Gastrocnemius medialis (tissue), 4 donors: ENCODE measurements around the gene EIF2S3.

Source experiments
- POLR2A ChIP-seq, 2 donors: fragments of 450-650 bp; IDR thresholded peaks; one replicate each; pipeline ENCODE4 v1.6.1; 2017; ENCODE audit warnings: antibody characterized with exemption in 2 of 2, mild to moderate bottlenecking in 2 of 2, moderate library complexity in 2 of 2
- TF ChIP-seq, protein P1 (sequence below), 5 experiments: fragments of 450-650 bp in 3 of 5; fragments of 200-600 bp in 2 of 5; sonication (generic) in 2 of 5; IDR thresholded peaks in 4 of 5; conservative IDR thresholded peaks in 1 of 5; 1 replicate in 4 of 5; 2 replicates in 1 of 5; pipeline ENCODE4 v1.5.1; 2016 to 2019; ENCODE audit warnings: antibody characterized with exemption in 5 of 5, mild to moderate bottlenecking in 3 of 5, moderate library complexity in 3 of 5

DNA sequence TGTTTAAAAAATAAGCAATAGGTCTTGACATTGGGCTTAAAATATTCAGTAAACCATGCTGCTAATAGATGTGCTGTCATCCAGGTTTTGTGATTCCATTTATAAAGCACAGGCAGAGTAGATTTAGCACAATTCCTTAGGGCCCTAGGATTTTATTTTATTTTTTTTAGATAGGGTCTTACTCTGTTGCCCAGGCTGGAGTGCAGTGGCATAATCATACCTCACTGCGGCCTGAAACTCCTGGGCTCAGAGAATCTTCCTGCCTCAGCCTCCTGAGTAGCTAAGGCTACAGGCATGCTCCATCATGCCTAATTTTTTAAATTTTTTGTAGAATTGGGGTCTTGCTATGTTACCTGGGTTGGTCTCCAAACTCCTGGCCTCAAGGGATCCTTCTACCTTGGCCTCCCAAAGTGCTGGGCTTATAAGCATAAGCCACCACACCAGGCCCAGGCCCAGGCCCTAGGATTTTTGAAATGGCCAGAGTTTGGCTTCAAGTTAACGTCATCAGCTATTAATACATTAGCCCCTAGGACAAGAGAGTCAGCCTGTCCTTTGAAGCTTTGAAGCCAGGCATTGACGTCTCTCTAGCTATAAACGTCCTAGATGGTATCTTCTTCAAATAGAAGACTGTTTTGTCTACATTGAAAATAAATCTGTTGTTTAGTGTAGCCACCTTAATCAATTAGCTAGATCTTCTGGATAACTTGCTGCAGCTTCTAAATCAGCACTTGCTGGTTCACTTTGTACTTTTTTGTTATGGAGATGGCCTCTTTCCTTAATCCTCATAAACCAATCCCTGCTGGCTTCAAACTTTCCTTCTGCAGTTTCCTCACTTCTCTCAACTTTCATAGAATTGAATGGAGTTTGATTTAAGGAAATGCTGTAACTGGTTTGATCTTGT lies 35.8 kb downstream of the EIF2S3 start:
- TF ChIP-seq, protein P1, sequence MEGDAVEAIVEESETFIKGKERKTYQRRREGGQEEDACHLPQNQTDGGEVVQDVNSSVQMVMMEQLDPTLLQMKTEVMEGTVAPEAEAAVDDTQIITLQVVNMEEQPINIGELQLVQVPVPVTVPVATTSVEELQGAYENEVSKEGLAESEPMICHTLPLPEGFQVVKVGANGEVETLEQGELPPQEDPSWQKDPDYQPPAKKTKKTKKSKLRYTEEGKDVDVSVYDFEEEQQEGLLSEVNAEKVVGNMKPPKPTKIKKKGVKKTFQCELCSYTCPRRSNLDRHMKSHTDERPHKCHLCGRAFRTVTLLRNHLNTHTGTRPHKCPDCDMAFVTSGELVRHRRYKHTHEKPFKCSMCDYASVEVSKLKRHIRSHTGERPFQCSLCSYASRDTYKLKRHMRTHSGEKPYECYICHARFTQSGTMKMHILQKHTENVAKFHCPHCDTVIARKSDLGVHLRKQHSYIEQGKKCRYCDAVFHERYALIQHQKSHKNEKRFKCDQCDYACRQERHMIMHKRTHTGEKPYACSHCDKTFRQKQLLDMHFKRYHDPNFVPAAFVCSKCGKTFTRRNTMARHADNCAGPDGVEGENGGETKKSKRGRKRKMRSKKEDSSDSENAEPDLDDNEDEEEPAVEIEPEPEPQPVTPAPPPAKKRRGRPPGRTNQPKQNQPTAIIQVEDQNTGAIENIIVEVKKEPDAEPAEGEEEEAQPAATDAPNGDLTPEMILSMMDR (IDR thresholded peaks at IDR 0.05 in 4 of 5, conservative IDR thresholded peaks at IDR 0.05 in 1 of 5) = no peak
- no peak for TF ChIP-seq POLR2A (IDR thresholded peaks at IDR 0.05)
